Activated naive CD8-positive, alpha-beta T cell (primary cell): ENCODE measurements around the gene PLPPR1.

Experiments used
- H3K27ac Mint-ChIP-seq: one replicate; pipeline ENCODE4 v1.8.0; 2021; ENCODE audit warnings: mixed read lengths
- H3K27me3 Mint-ChIP-seq: one replicate; pipeline ENCODE4 v1.8.0; 2021; ENCODE audit warnings: mixed read lengths
- H3K36me3 Mint-ChIP-seq: one replicate; pipeline ENCODE4 v1.8.0; 2021; ENCODE audit warnings: mixed read lengths
- H3K4me1 Mint-ChIP-seq: one replicate; pipeline ENCODE4 v1.8.0; 2021; ENCODE audit warnings: low read depth, mixed read lengths
- H3K4me3 Mint-ChIP-seq: one replicate; pipeline ENCODE4 v1.8.0; 2021; ENCODE audit warnings: mild to moderate bottlenecking, mixed read lengths
- H3K9me3 Mint-ChIP-seq: one replicate; pipeline ENCODE4 v1.8.0; 2021; ENCODE audit warnings: low read depth, mixed read lengths

The PLPPR1 gene

DNA sequence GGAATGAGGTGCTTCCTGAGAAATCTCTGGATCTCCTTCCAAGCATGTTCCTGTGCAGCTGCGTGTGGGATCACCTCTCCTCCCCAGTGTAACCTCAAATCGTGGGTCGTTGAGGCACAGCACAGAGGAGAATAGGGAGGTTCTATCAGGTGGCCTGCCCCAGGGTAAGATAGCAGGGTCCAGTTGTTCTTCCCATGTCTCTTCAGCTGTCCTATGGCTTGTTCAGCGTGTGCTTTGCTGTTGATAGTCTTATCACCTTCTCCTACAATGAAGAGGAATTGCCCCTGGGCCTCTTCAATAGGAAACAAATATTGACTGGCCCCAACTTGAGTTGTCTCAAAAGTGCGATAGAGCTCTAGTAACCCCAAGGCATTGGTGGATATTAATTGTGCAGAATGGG lies 333.9 kb downstream of the PLPPR1 start:
- Mint-ChIP-seq H3K9me3 (no peaks in the 10 kb centered on the region), H3K27me3 (peaks cover 6% of the 10 kb centered on the region), H3K4me3 (no peak overlapping the region), H3K27ac (no peak overlapping the region), H3K36me3 (no peaks in the 10 kb centered on the region), H3K4me1 (no peaks in the 10 kb centered on the region)

DNA sequence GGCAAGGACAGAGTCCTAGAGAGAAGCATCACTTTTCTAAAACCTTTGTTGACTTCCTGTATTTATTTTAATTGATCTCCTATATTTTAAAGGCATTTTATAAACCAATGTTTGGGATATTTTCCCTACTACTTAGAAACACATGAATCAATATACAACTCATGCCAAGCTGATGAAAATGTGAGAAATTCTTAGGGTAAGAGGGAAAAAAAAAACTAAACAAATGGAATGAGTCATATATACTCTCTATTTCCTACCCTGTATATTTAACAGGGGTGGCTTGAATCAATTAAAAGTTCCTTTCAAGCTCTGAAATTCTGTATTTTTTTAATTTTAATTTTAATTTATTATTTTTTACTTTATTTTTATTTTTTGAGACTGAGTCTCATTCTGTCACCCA lies 336.7 kb downstream of the PLPPR1 start:
- Mint-ChIP-seq H3K4me1 (no peaks in the 10 kb centered on the region), H3K36me3 (no peaks in the 10 kb centered on the region), H3K9me3 (no peaks in the 10 kb centered on the region), H3K27me3 (peaks cover 6% of the 10 kb centered on the region), H3K27ac (no peak overlapping the region), H3K4me3 (no peak overlapping the region)

DNA sequence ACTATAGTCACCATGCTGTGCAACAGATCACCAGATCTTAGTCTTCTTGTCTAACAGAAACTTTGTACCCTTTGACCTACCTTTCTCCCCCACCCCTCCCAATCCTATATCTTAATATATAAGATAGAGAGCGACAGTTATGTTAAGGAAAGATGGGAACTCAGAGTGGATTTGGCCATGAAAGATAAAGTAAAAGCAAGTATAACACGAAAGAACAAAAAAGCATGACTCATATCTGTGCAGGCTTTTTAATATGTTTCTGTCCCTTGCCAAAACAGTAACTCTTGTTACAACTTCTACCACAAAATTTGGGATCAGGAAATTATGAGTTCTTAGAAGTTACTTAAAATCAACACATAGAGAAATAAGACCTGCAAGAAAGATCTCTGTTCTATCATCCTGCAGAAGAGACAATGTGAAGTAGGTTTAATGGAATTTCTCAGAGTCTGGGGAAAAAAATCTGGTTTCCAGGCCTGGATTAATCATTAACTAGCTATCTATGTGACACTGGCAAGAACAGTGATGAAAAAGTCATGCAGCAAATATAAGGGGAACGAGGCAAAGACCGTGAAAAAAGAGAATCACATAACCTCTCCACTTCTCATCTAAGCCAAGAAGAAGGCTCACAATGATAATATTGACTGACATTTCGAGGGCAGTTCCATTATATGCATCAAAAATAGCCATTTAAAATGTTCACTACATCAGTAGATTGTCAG lies 337.7 kb downstream of the PLPPR1 start:
- peaks cover 2% of the 10 kb centered on the region for H3K36me3 Mint-ChIP-seq
- no peaks in the 10 kb centered on the region for H3K9me3 Mint-ChIP-seq
- no peaks in the 10 kb centered on the region for H3K4me1 Mint-ChIP-seq
- H3K4me3 Mint-ChIP-seq: no peak overlapping the region
- H3K27me3 Mint-ChIP-seq: peaks cover 10% of the 10 kb centered on the region
- H3K27ac Mint-ChIP-seq: no peak overlapping the region

DNA sequence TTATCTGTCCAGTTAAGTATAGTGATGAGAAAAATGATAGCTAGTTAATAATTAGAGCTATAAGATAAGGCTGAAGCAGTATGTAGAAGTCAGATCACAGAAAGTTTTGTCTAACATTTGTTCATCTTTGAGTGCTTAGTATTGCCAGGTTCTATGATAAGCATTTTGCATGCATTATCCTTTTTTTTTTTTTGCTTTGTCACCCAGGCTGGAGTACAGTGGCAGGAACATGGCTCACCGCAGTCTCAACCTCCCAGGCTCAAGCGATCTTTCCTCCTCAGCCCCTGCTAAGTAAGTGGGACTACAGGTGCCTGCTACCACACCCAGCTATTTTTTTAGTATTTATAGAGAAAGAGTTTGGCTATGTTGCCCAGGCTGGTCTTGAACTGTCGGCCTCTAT lies 338.8 kb downstream of the PLPPR1 start:
- Mint-ChIP-seq H3K4me3 (no peak overlapping the region), H3K9me3 (no peaks in the 10 kb centered on the region), H3K36me3 (peaks cover 2% of the 10 kb centered on the region), H3K27ac (no peak overlapping the region), H3K27me3 (peaks cover 14% of the 10 kb centered on the region), H3K4me1 (no peaks in the 10 kb centered on the region)

DNA sequence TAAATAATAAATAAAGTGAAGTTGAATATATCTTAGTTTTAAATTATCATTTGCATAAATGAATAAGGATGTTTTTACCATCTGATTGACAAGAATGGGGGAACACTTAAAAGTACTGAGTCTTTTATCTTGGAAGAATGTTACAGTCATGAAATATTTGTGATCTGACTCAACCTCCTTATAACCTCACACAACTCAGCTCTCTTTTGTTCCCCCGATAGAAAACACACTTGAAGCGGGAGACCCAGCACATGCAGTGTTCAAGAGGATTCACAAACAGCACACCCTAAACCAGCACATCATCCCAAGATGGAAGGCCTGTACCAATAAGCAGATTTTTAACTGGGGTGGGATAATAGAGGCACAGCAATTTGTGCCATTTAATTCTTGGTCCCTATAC lies 340.8 kb downstream of the PLPPR1 start:
- H3K4me3 Mint-ChIP-seq: no peak overlapping the region
- H3K4me1 Mint-ChIP-seq: no peaks in the 10 kb centered on the region

DNA sequence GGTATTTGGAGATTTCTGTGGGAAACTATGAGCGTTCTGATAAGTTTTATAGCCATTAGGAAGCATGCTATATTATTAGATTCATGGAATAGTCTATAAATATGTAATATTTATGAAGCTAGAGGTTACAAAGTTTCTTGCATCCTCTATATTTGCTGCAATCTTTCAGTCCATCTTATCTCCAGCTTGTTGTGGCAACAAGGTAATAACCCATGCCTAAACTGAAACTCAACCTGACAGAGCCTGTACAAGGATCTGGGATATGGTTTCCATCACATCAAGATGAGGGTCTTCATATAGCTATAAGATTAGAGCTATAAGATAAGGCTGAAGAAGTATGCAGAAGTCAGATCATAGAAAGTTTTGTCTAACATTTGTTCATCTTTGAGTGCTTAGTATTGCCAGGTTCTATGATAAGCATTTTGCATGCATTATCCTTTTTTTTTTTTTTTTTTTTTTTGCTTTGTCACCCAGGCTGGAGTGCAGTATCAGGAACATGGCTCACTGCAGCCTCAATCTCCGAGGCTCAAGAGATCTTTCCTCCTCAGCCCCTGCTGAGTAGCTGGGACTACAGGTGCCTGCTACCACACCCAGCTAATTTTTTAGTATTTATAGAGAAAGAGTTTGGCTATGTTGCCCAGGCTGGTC lies 341.5 kb downstream of the PLPPR1 start:
- H3K36me3 Mint-ChIP-seq: peaks cover 2% of the 10 kb centered on the region
- H3K9me3 Mint-ChIP-seq: no peaks in the 10 kb centered on the region
- H3K4me1 Mint-ChIP-seq: no peaks in the 10 kb centered on the region
- no peak overlapping the region for H3K27ac Mint-ChIP-seq
- peaks cover 12% of the 10 kb centered on the region for H3K27me3 Mint-ChIP-seq
- H3K4me3 Mint-ChIP-seq: no peak overlapping the region

More for the DNA sequence above, 340.8 kb downstream of the PLPPR1 start:
- H3K27me3 Mint-ChIP-seq: peaks cover 12% of the 10 kb centered on the region
- no peaks in the 10 kb centered on the region for H3K9me3 Mint-ChIP-seq
- H3K27ac Mint-ChIP-seq: no peak overlapping the region
- peaks cover 2% of the 10 kb centered on the region for H3K36me3 Mint-ChIP-seq

DNA sequence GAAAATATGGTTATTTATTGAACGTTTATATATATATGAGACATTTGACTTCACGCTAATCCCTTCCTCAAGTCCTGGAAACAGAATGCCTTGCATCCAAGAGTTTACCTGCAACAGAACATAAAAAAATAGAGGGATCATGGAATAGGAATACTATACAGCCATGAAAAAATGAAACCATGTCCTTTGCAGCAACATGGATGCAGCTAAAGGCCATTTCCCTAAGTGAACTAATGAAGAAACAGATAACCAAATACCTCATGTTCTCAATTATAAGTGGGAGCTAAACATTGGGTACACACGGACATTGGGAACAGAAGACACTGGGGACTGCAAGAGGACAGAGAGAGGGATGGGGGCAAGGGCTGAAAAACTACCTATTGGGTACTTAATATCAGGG lies 343.3 kb downstream of the PLPPR1 start:
- Mint-ChIP-seq H3K27me3 (peaks cover 13% of the 10 kb centered on the region), H3K4me1 (no peaks in the 10 kb centered on the region), H3K9me3 (no peaks in the 10 kb centered on the region), H3K4me3 (no peak overlapping the region), H3K36me3 (peaks cover 2% of the 10 kb centered on the region), H3K27ac (no peak overlapping the region)

DNA sequence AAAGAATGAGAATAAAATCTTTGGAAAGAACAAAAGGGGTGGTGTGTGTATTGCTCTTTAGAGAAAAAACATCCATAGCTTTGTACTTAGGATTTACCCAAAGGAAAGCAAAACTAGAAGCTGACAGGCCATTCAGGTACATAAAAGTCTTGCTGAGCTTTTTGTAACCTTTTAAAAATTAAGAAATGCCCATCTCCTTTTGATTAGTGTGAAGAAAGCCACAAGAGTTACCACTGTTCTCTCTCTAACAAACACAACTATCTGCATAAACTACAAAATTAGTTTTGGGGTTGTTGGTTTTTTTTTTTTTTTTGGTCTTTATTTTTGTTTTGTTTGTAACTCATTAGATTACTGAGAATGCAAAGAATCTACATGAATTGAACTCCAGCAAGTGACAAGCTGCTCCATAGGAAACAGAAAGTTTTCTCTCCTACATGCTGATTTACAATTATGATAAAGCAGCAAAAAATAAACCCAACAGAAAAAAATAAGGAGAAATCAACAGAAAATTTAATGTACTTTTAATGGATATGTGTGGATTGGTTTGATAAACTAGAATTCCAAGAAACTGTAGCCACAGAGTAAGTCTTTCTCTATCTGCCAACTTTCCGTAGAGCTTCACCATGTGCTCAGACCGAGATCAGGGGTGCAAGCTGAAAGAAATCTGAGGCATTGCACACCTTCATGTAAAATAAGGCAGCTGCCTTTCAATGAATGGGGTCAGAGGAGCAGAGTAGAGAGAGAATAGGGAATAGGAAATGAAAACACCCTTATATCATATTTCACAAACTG lies 344.0 kb downstream of the PLPPR1 start:
- Mint-ChIP-seq H3K9me3 (no peaks in the 10 kb centered on the region), H3K27me3 (peaks cover 10% of the 10 kb centered on the region), H3K4me1 (no peaks in the 10 kb centered on the region), H3K36me3 (peaks cover 2% of the 10 kb centered on the region), H3K27ac (no peak overlapping the region), H3K4me3 (no peak overlapping the region)
